Smooth muscle cell (in vitro differentiated cells): Measurements from ENCODE around the gene GCNT1. TPM values are rescaled to one million over a fixed set of nuclear protein-coding genes. Genes with fewer than 3 reads are reported as not detected.
A peak's percentile ranks its signal among the peaks of the same experiment; 100 is the strongest.
"Not testable (repeated sequence)": the region's sequence is repeated elsewhere in the genome, so short reads cannot be mapped to it uniquely, and the experiment has no call there.

Source experiments
- DNase-seq: peaks from one replicate; lab custom pipeline; 2025; ENCODE audit not compliant: unreplicated experiment; lab: John Stamatoyannopoulos, UW
- H2AFZ ChIP-seq: fragments of 200-600 bp; sonication (generic); 2 replicates; pipeline ENCODE4 v1.6.0; 2016; ENCODE audit warnings: antibody characterized with exemption, low read depth, mild to moderate bottlenecking
- H3F3A ChIP-seq: fragments of 200-600 bp; sonication (generic); 2 replicates; pipeline ENCODE4 v1.6.0; 2017; ENCODE audit warnings: antibody characterized with exemption, low read depth
- H3K27ac ChIP-seq: fragments of 200-600 bp; sonication (generic); 2 replicates; pipeline ENCODE4 v1.5.1; 2016; ENCODE audit warnings: low read depth, mild to moderate bottlenecking
- H3K27me3 ChIP-seq: fragments of 200-600 bp; sonication (generic); 2 replicates; pipeline ENCODE4 v1.6.1; 2016; ENCODE audit warnings: low read depth, mild to moderate bottlenecking
- H3K36me3 ChIP-seq: fragments of 200-600 bp; sonication (generic); 2 replicates; pipeline ENCODE4 v1.5.1; 2016; ENCODE audit warnings: low read depth
- H3K4me1 ChIP-seq: fragments of 200-600 bp; sonication (generic); 2 replicates; pipeline ENCODE4 v1.5.1; 2016; ENCODE audit warnings: low read depth
- H3K4me2 ChIP-seq: fragments of 200-600 bp; sonication (generic); 2 replicates; pipeline ENCODE4 v1.6.0; 2016; ENCODE audit warnings: mild to moderate bottlenecking
- H3K4me3 ChIP-seq: fragments of 200-600 bp; sonication (generic); 2 replicates; pipeline ENCODE4 v1.5.1; 2016; ENCODE audit warnings: mild to moderate bottlenecking
- H3K79me2 ChIP-seq: fragments of 200-600 bp; sonication (generic); 2 replicates; pipeline ENCODE4 v1.6.0; 2016; ENCODE audit warnings: low read depth, mild to moderate bottlenecking
- H3K9ac ChIP-seq: fragments of 200-600 bp; sonication (generic); 2 replicates; pipeline ENCODE4 v1.6.0; 2016; ENCODE audit warnings: low read depth
- H3K9me3 ChIP-seq: fragments of 200-600 bp; sonication (generic); replicated peaks from 2 replicates; pipeline ENCODE4 v1.5.1; 2016; ENCODE audit warnings: low read depth
- H4K20me1 ChIP-seq: fragments of 200-600 bp; sonication (generic); 2 replicates; pipeline ENCODE4 v1.6.0; 2016; ENCODE audit warnings: low read depth
- CTCF ChIP-seq: fragments of 200-600 bp; sonication (generic); IDR thresholded peaks from 2 replicates; pipeline ENCODE4 v1.5.1; 2017; ENCODE audit warnings: borderline replicate concordance, mild to moderate bottlenecking, antibody characterized with exemption; ENCODE audit not compliant: insufficient read depth, poor library complexity, severe bottlenecking
- WGBS: methylation state at CpG from one replicate; pipeline ENCODE4 v1.1.7; 2016; ENCODE audit warnings: low lambda C conversion rate; 5-methylcytosine and 5-hydroxymethylcytosine counted together
- polyA plus RNA-seq: library from polyadenylated mRNA; unstranded; fragments of >200 nt; fragmentation: Nextera tagmentation; extraction: Ambion mirVana; gene quantifications from 2 replicates; pipeline ENCODE4 v1.2.1, GENCODE V29; 2016
- total RNA-seq: library from RNA; depleted of rRNA; stranded (reverse); fragments of >200 nt; gene quantifications from 2 replicates; pipeline ENCODE4 v1.2.3, GENCODE V29; 2014

GCNT1 gene
- total and polyA plus RNA-seq, 2 experiments from 2014 or later, result 4.9 to 7.1 TPM

GRCh38 chr9:76529653-76530052 lies 70.7 kb downstream of the GCNT1 start:
- no peaks in the 10 kb centered on the region for H3K36me3 ChIP-seq
- no peak overlapping the region for H3K4me2 ChIP-seq
- H3K79me2 ChIP-seq, result no peaks in the 10 kb centered on the region
- no peak for TF ChIP-seq CTCF
- no peak overlapping the region for H3K27ac ChIP-seq
- no peak overlapping the region for H3K9ac ChIP-seq
- no peak overlapping the region for H3K4me3 ChIP-seq
- H3K4me1 ChIP-seq, result no peaks in the 10 kb centered on the region
- H3K27me3 ChIP-seq, result no peaks in the 10 kb centered on the region
- no peaks in the 10 kb centered on the region for H4K20me1 ChIP-seq
- DNase-seq, result no peak
- H3K9me3 ChIP-seq, result no peaks in the 10 kb centered on the region
- no peak overlapping the region for H2AFZ ChIP-seq
- H3F3A ChIP-seq, result no peaks in the 10 kb centered on the region
- WGBS, result 94% methylated on average over 5 of the region's 5 CpGs

DNA sequence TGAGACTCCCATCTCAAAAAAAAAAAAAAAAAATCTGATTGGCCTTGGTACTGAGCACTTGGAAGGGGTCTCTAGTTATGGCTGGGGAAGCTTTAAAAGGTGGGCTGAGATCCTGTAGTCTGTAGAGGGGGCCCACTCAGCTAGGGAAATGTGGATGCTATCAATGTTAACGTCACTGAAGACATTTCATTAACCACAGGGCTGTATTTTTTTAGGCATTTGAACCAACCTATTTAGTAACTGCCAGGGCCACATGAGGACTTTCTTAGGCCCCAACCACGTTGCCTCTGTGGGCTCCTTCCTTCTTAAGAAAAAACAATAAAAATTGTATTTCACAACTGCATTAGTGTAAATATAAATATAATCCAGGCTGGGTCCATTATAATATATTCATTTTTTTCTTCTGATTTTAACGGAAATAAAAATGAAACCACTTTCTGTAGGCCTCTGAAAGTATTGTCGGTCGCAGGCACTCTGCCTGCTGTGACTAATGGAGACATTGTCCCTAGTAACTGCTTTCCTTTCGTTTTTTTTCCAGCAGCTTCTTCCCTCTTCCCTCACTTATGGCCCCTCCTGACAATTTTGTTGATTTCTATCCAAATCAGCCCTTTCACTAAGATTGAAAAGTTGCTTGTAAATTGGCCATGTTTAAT lies 71.6 kb downstream of the GCNT1 start:
- peak overlapping the region; percentile 20 for H3K4me2 ChIP-seq
- DNase-seq, result no peak
- no peaks in the 10 kb centered on the region for H4K20me1 ChIP-seq
- 62% methylated on average over 6 of the region's 6 CpGs for WGBS
- H3F3A ChIP-seq, result no peaks in the 10 kb centered on the region
- no peak overlapping the region for H3K27ac ChIP-seq
- TF ChIP-seq CTCF, result no peak
- no peaks in the 10 kb centered on the region for H3K4me1 ChIP-seq
- no peaks in the 10 kb centered on the region for H3K79me2 ChIP-seq
- H2AFZ ChIP-seq, result no peak overlapping the region
- H3K27me3 ChIP-seq, result no peaks in the 10 kb centered on the region
- H3K9ac ChIP-seq, result no peak overlapping the region
- no peak overlapping the region for H3K4me3 ChIP-seq
- no peaks in the 10 kb centered on the region for H3K36me3 ChIP-seq
- no peaks in the 10 kb centered on the region for H3K9me3 ChIP-seq

DNA sequence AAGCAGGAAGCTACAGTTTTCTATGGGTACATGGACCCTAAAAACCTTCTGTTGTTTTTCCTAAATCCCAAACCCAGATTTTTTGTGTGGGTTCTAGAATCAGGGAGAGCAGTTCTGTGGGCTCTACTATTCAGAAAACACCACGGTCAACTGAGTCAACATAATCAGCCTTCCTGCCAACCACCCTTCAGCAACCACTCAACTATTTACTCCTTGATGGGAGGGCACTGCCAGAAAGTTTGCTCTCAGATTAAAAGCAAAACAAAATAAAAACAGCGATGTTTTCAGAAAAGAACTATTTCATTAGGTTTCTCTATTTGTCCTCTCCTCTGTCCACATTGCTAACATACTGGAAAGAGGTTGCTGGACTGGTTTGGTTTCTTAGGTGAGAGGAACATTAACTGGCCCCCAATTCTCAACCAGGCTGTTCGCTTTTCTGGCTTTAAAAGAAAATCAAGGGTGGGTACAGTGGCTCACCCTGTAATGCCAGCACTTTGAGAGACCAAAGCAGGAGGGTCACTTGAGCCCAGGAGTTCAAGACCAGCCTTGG lies 72.3 kb downstream of the GCNT1 start:
- Histone ChIP-seq H3K9me3 (no peaks in the 10 kb centered on the region), H3K4me1 (no peaks in the 10 kb centered on the region), H4K20me1 (no peaks in the 10 kb centered on the region), H3K36me3 (no peaks in the 10 kb centered on the region), H3F3A (no peaks in the 10 kb centered on the region), H3K4me2 (no peak overlapping the region), H2AFZ (no peak overlapping the region), H3K79me2 (no peaks in the 10 kb centered on the region), H3K27me3 (no peaks in the 10 kb centered on the region), H3K4me3 (no peak overlapping the region), H3K27ac (no peak overlapping the region), H3K9ac (no peak overlapping the region)
- DNase-seq, result no peak
- WGBS, result 89% methylated on average over 3 of the region's 3 CpGs
- no peak for TF ChIP-seq CTCF

- WGBS, result 76% methylated on average over 4 of the region's 4 CpGs
- H3K9me3 ChIP-seq, H3K4me3 ChIP-seq, H3K4me1 ChIP-seq, H3K27me3 ChIP-seq, H2AFZ ChIP-seq, H3K27ac ChIP-seq, H4K20me1 ChIP-seq, H3K79me2 ChIP-seq, H3K36me3 ChIP-seq, H3F3A ChIP-seq, H3K9ac ChIP-seq, DNase-seq, H3K4me2 ChIP-seq: not testable (repeated sequence)
These were observed 73.9 kb downstream of the GCNT1 start for GRCh38 chr9:76532877-76533276.
